HAP-1 (cell line): ENCODE results near the gene CCDC167.

Experiments
- DNase-seq, 2 experiments: peaks; one replicate each; pipeline ENCODE4 v3.0.0-alpha.2; 2016 to 2020; ENCODE audit warnings: low spot score in 2 of 2
- H3K27me3 ChIP-seq: fragments of 250-450 bp; sonication (Bioruptor Pico); 2 replicates; pipeline ENCODE4 v1.5.1; 2020; ENCODE audit warnings: low read depth, mild to moderate bottlenecking, moderate library complexity
- H3K36me3 ChIP-seq: fragments of 250-450 bp; sonication (Bioruptor Pico); replicated peaks from 2 replicates; pipeline ENCODE4 v1.5.1; 2020; ENCODE audit warnings: mild to moderate bottlenecking
- H3K4me1 ChIP-seq: fragments of 250-450 bp; sonication (Bioruptor Pico); 2 replicates; pipeline ENCODE4 v1.5.1; 2020; ENCODE audit warnings: mild to moderate bottlenecking
- H3K4me3 ChIP-seq: fragments of 250-450 bp; sonication (Bioruptor Pico); 2 replicates; pipeline ENCODE4 v1.5.1; 2020; ENCODE audit warnings: mild to moderate bottlenecking, moderate library complexity
- H3K9me3 ChIP-seq: fragments of 250-450 bp; sonication (Bioruptor Pico); 2 replicates; pipeline ENCODE4 v1.5.1; 2020; ENCODE audit warnings: mild to moderate bottlenecking, moderate library complexity
- in situ Hi-C: fragments of 300-500 bp; cut with MboI; formaldehyde crosslinking; loops from 3 replicates; pipeline ENCODE4 v1.14.3; 2020; ENCODE audit warnings: low sequenced_read_pairs, inconsistent platforms, mixed read lengths

Gene CCDC167

GRCh38 chr6:37536491-37537190 is 36.9 kb upstream of the CCDC167 start:
- peaks cover 32% of the 10 kb centered on the region for H3K27me3 ChIP-seq
- in situ Hi-C loops: no loop called here
- DNase-seq: no peak
- no peaks in the 10 kb centered on the region for H3K9me3 ChIP-seq
- no peak overlapping the region for H3K4me3 ChIP-seq
- H3K36me3 ChIP-seq: no peaks in the 10 kb centered on the region
- no peaks in the 10 kb centered on the region for H3K4me1 ChIP-seq

DNA sequence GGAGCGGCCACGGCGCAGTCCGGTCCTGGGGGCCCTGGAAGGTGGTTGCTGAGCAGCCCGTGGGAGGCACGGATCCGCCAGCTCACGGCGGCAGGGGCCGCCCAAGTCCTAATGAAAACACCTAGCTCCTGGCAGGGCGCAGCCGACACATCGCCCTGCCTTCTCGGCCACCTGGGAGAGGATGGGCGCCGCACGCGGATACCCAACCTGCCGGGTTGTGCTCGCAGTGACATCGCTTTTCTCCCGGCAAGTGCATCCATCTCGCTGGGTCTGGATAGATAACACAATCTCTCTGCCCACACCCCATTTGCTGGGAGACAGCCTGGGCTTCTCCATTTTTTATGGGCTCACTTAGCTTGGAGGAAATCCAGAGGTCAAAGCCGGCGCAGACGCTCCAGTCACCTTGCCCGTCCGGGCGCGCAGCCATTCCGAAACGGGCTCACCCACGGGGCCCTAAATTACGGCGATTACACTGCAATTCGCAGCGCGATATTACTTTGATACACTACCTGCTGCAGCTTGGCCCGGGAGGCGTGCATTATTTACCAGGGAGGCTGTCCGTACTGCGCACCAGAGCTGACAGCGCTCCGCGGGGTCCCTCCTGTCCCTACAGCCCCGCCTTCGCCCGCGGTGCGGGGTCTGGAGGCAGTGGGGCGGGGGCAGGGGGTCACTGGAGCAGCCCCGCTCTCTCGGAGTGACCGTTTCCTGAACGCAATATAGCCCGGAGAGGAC is 36.2 kb upstream of the CCDC167 start:
- Histone ChIP-seq H3K36me3 (no peaks in the 10 kb centered on the region), H3K9me3 (no peaks in the 10 kb centered on the region), H3K4me1 (no peaks in the 10 kb centered on the region), H3K4me3 (no peak overlapping the region), H3K27me3 (peaks cover 32% of the 10 kb centered on the region)
- in situ Hi-C loops: no loop called here
- no peak for DNase-seq

DNA sequence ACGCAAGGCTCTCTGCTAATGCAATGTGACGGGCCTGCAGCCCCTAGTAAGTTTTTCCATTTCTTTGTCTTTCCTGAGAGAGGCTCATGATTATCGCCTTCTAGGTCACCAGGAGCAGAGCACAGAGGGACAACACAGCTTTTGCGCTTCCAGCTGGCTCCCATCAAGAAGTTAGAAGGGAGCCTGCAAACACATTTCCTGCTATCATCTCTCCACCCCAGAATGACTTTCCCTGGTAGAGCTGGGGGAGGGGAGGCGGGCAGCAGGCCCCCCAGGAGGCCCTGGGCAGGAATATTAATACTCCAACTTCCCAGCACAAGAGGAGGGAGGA is 35.7 kb upstream of the CCDC167 start:
- no peaks in the 10 kb centered on the region for H3K36me3 ChIP-seq
- no peaks in the 10 kb centered on the region for H3K9me3 ChIP-seq
- DNase-seq: no peak
- H3K4me1 ChIP-seq: no peaks in the 10 kb centered on the region
- H3K27me3 ChIP-seq: peaks cover 32% of the 10 kb centered on the region
- in situ Hi-C loops: no loop called here
- H3K4me3 ChIP-seq: no peak overlapping the region

- in situ Hi-C loops: no loop called here
- Histone ChIP-seq H3K4me1 (no peaks in the 10 kb centered on the region), H3K36me3 (no peaks in the 10 kb centered on the region), H3K9me3 (no peaks in the 10 kb centered on the region), H3K4me3 (no peak overlapping the region), H3K27me3 (peaks cover 32% of the 10 kb centered on the region)
- no peak for DNase-seq
These were observed 35.2 kb upstream of the CCDC167 start for GRCh38 chr6:37534893-37535292.

DNA sequence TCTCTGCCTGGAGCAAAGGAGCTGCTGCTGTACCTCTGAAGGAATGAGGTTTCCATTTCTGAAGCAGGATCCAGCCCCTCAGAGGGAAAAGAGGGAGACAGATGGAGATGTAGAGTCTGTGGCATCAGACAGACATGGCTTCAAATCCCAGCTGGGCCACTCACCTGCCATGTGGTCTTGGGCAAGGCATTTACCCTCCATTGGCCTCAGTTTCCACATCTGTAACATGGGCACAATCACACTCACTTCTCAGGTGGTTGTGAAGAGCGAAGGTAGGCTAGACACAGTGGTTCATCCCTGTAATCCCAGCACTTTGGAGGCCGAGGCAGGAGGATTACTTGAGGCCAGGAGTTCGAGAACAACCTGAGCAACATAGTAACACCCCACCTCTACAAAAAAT is 32.4 kb upstream of the CCDC167 start:
- in situ Hi-C loops: no loop called here
- no peak for DNase-seq
- Histone ChIP-seq H3K27me3 (peaks cover 25% of the 10 kb centered on the region), H3K36me3 (no peaks in the 10 kb centered on the region), H3K4me1 (no peaks in the 10 kb centered on the region), H3K4me3 (no peak overlapping the region), H3K9me3 (no peaks in the 10 kb centered on the region)

GRCh38 chr6:37531437-37532036 is 31.8 kb upstream of the CCDC167 start:
- peaks cover 19% of the 10 kb centered on the region for H3K27me3 ChIP-seq
- H3K36me3 ChIP-seq: no peaks in the 10 kb centered on the region
- H3K4me1 ChIP-seq: no peaks in the 10 kb centered on the region
- DNase-seq: no peak
- in situ Hi-C loops: no loop called here
- no peaks in the 10 kb centered on the region for H3K9me3 ChIP-seq
- no peak overlapping the region for H3K4me3 ChIP-seq

GRCh38 chr6:37531026-37531425 is 31.3 kb upstream of the CCDC167 start:
- Histone ChIP-seq H3K27me3 (peaks cover 14% of the 10 kb centered on the region), H3K4me1 (no peaks in the 10 kb centered on the region), H3K4me3 (no peak overlapping the region), H3K36me3 (no peaks in the 10 kb centered on the region), H3K9me3 (no peaks in the 10 kb centered on the region)
- in situ Hi-C loops: no loop called here
- DNase-seq: no peak

DNA sequence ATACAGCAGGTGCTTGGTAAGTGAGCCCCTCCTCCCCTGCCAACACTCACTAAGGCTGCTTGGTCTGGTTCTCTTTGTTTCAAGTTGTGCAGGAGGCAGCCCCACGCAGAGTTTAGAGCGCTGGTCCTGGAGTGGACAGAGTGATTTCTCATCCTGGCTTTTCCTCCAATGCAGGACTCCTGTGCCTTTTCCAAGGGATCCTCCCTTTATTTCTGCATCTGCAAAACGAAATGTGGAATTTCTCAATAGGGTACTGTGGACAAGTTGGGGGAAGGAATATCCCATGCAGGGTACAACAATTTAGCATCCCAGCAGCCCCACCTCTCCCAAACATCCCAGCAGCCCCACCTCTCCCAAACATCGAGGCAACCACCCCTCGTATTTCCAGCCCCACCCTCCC is 30.6 kb upstream of the CCDC167 start:
- Histone ChIP-seq H3K9me3 (no peaks in the 10 kb centered on the region), H3K27me3 (peaks cover 8% of the 10 kb centered on the region), H3K36me3 (no peaks in the 10 kb centered on the region), H3K4me3 (no peak overlapping the region), H3K4me1 (no peaks in the 10 kb centered on the region)
- in situ Hi-C loops: no loop called here
- no peak for DNase-seq

GRCh38 chr6:37528541-37528940 is 28.8 kb upstream of the CCDC167 start:
- Histone ChIP-seq H3K27me3 (peaks cover 6% of the 10 kb centered on the region; the same call in 1 of the 2 replicates), H3K9me3 (no peaks in the 10 kb centered on the region), H3K36me3 (no peaks in the 10 kb centered on the region), H3K4me1 (no peaks in the 10 kb centered on the region), H3K4me3 (no peak overlapping the region)
- DNase-seq: no peak
- in situ Hi-C loops: no loop called here

DNA sequence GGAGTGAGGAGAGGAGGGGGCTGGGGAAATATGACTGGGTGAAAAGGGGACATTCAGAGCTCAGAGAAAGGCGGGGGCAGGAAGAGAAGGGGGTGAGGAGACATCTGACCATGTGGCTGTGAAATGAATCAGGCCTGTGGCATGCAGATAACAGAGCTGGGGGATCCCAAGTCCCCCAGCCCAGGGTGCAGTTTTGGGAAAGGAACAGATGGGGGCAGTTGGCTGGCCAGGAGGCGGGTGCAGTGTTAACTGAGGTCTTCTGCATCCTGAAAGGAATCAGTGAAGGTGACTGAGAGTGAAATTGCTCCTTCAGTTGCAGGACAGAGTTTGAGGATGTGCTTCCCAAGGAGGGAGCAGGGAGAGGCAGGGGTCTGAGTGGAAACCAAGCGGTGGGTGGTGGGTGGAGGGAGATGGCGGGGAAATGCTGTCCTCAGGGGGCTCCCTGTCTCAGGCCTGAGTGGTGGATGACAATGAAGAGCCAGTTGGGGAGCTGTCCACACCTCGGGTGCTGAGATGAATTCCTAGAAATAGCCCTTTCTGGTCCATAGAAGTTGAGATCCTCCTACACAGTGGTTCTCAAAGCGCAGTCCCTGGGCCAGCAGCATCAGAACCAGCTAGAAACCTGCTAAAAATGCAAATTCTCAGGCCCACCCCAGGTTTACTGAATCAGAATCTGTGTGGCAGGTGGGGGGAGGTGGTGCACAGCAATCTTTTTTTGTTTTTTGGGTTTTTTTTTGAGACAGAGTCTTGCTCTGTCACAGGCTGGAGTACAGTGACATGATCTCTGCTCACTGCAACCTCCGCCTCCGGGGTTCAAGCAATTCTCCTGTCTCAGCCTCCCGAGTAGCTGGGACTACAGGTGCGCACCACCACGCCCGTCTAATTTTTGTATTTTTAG is 26.0 kb upstream of the CCDC167 start:
- Histone ChIP-seq H3K4me3 (no peak overlapping the region), H3K9me3 (no peaks in the 10 kb centered on the region), H3K27me3 (no peaks in the 10 kb centered on the region; the same call in 1 of the 2 replicates), H3K4me1 (no peaks in the 10 kb centered on the region), H3K36me3 (no peaks in the 10 kb centered on the region)
- peak in 1 of 2 experiments; percentile 60 for DNase-seq
- in situ Hi-C loops: no loop called here

GRCh38 chr6:37524970-37525318 is 25.3 kb upstream of the CCDC167 start:
- DNase-seq: no peak
- Histone ChIP-seq H3K4me1 (no peaks in the 10 kb centered on the region), H3K36me3 (no peaks in the 10 kb centered on the region), H3K9me3 (no peaks in the 10 kb centered on the region), H3K4me3 (no peak overlapping the region), H3K27me3 (no peaks in the 10 kb centered on the region; the same call in 1 of the 2 replicates)
- in situ Hi-C loops: no loop called here

DNA sequence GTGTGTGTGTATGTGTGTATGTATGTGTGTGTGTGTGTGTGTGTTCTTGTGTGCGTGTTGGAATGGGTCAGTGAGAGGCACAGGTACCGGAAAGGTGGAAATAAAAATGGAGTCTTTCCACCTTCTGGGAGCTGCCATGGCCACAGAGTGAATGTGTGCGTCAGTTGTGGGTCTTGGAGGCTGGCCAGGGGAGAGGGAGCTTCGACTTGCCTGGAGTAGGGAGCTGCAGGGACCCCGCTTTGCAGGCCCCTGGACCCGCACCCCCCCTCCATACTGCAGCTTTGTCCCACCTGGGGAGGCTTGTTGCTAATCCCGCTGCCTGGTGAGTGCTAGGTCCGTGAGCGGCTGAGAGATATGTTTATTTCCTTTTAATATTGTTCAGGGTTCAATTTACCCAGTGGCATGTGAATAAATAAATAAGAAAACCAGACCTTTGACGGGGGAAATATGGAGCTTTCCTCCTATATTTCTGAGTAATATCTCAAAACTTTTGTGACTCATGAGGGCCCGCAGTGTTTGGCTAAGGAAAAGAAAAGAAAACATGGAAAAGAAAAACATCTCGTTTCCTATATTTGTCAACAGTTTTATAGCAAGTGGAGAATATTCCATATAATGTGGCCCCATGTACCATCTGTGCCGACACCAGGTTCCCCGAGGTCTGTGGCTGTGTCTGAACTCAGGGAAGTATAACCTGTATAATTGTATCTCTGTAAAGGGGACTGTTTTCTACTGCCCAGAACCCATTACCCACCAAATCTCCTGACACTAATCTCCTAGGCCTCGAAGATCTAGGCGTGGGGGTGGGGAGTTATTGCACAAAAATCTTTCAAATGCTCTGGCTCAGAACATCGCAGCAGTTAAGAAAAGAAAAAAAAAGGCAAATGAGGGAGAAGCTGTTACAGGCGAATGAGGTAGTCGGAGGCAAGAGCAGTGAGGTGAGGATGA is 24.6 kb upstream of the CCDC167 start:
- Histone ChIP-seq H3K4me3 (no peak overlapping the region), H3K9me3 (no peaks in the 10 kb centered on the region), H3K36me3 (no peaks in the 10 kb centered on the region), H3K27me3 (no peaks in the 10 kb centered on the region; the same call in 1 of the 2 replicates), H3K4me1 (no peaks in the 10 kb centered on the region)
- in situ Hi-C loops: no loop called here
- DNase-seq: no peak

- Histone ChIP-seq H3K27me3 (no peaks in the 10 kb centered on the region), H3K4me3 (no peak overlapping the region), H3K4me1 (no peaks in the 10 kb centered on the region), H3K36me3 (no peaks in the 10 kb centered on the region), H3K9me3 (no peaks in the 10 kb centered on the region)
- in situ Hi-C loops: no loop called here
- no peak for DNase-seq
These were observed 23.7 kb upstream of the CCDC167 start for GRCh38 chr6:37523412-37523811.
